Left lung (tissue), 10 donors: Measurements from ENCODE around the gene LDHB. TPM values are rescaled to one million over a fixed set of nuclear protein-coding genes. Genes with fewer than 3 reads are reported as not detected.
A peak's percentile ranks its signal among the peaks of the same experiment; 100 is the strongest.

Experiments used
- ATAC-seq: fragments of 200-7000 bp; cut with Tn5 transposase; one replicate; pipeline ENCODE4 v1.9.1; 2020; ENCODE audit warnings: moderate library complexity
- DNase-seq, 4 donors: peaks; one replicate each; pipeline ENCODE4 v3.0.0-alpha.2; 2013 to 2020
- H3K27ac ChIP-seq, 2 donors: fragments of 200-600 bp; sonication (generic) in 1 of 2; one replicate each; pipeline versions ENCODE4 v1.5.0 to v1.8.0; 2020 to 2021
- H3K27me3 ChIP-seq, 2 donors: fragments of 200-600 bp; sonication (generic) in 1 of 2; one replicate each; pipeline versions ENCODE4 v1.5.0 to v1.8.0; 2020 to 2021
- H3K36me3 ChIP-seq, 2 donors: fragments of 200-600 bp; sonication (generic) in 1 of 2; one replicate each; pipeline versions ENCODE4 v1.5.0 to v1.8.0; 2020 to 2021
- H3K4me1 ChIP-seq, 2 donors: fragments of 200-600 bp; one replicate each; pipeline ENCODE4 v1.8.0; 2021
- H3K4me3 ChIP-seq, 2 donors: fragments of 200-600 bp; sonication (generic) in 1 of 2; one replicate each; pipeline versions ENCODE4 v1.5.0 to v1.8.0; 2020 to 2021; ENCODE audit warnings: mild to moderate bottlenecking in 1 of 2
- H3K9me3 ChIP-seq, 2 donors: fragments of 200-600 bp; sonication (generic) in 1 of 2; one replicate each; pipeline versions ENCODE4 v1.5.0 to v1.8.0; 2020 to 2021
- intact Hi-C, 2 donors: fragments of 100-400 bp; cut with DNase I; formaldehyde crosslinking; loops; one replicate each; pipeline versions ENCODE4 v1.11.2 to v1.14.2; 2022
- polyA plus RNA-seq, 6 donors: library from polyadenylated mRNA; unstranded; fragments of 120-200 nt; gene quantifications; one replicate each; pipeline ENCODE4 v1.2.1, GENCODE V29; 2013; ENCODE audit not compliant: insufficient read length in 6 of 6
- total RNA-seq, 2 donors: library from RNA; stranded (reverse); fragmentation: NEBNext Ultra II Directional; extraction: Animal tissue kit (Norgen Biotek cat#: 25700); gene quantifications; one replicate each; pipeline ENCODE4 v1.2.1, GENCODE V29; 2021
- TF ChIP-seq, protein P1 (sequence below), 2 donors: fragments of 200-600 bp; sonication (generic) in 1 of 2; IDR thresholded peaks; one replicate each; pipeline versions ENCODE4 v1.5.0 to v1.8.0; 2021; ENCODE audit warnings: antibody characterized with exemption in 2 of 2
- donor health status: DM: no; HTN: yes; CAD: no.
- donor health status: DM: no; HTN: no; CAD: no.

The LDHB gene
- total and polyA plus RNA-seq, 8 donors = 512 to 1,016 (median 895) TPM

DNA sequence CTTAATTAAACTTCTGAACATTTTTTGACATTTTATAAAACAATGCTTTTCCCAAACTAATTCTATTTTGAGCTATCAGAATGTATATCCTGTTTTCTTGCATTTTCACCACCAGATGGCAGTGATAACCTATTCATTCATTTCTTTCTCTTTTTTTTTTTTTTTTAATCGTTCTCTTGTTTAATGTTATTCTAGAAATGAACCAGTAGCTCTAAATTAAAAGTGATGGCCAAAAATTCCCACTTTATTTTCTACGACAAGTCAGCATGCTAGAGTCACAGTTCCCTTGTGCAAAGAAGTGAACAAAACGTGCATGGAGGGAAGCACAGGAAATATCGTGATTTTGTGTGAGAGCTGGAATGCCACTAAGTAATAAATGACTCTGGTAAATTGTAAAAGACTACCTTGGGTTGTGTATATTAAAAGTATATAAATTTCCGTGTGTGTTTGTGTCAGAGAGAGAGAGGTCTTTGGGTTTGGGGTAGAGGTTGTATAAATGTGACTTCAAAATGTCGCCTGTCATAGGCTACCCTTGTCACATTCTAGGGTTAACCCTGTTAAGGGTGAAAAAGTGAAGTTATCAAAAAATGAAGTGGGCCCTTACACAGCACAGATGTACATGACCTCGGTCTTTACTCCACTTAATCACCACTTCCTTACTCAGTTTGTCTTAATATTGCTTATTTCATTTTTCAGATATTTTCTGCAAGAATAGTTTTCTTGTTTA, 40.4 kb upstream of the LDHB start:
- intact Hi-C loops = loop anchor here in 1 of 2 donors (10.0 kb wide), 1 partner anchor 297 kb away; no protein-coding TSS in a partner anchor
- Histone ChIP-seq H3K4me3 (no peak overlapping the region), H3K4me1 (no peaks in the 10 kb centered on the region), H3K9me3 (no peaks in the 10 kb centered on the region), H3K36me3 (no peaks in the 10 kb centered on the region), H3K27ac (no peak overlapping the region), H3K27me3 (no peaks in the 10 kb centered on the region)
- ATAC-seq (peak; percentile 75), DNase-seq (peak in 2 of 4 donors; percentile 48 to 67)
- TF ChIP-seq, protein P1, sequence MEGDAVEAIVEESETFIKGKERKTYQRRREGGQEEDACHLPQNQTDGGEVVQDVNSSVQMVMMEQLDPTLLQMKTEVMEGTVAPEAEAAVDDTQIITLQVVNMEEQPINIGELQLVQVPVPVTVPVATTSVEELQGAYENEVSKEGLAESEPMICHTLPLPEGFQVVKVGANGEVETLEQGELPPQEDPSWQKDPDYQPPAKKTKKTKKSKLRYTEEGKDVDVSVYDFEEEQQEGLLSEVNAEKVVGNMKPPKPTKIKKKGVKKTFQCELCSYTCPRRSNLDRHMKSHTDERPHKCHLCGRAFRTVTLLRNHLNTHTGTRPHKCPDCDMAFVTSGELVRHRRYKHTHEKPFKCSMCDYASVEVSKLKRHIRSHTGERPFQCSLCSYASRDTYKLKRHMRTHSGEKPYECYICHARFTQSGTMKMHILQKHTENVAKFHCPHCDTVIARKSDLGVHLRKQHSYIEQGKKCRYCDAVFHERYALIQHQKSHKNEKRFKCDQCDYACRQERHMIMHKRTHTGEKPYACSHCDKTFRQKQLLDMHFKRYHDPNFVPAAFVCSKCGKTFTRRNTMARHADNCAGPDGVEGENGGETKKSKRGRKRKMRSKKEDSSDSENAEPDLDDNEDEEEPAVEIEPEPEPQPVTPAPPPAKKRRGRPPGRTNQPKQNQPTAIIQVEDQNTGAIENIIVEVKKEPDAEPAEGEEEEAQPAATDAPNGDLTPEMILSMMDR (IDR thresholded peaks at IDR 0.05) = peak; percentile 51 to 57

DNA sequence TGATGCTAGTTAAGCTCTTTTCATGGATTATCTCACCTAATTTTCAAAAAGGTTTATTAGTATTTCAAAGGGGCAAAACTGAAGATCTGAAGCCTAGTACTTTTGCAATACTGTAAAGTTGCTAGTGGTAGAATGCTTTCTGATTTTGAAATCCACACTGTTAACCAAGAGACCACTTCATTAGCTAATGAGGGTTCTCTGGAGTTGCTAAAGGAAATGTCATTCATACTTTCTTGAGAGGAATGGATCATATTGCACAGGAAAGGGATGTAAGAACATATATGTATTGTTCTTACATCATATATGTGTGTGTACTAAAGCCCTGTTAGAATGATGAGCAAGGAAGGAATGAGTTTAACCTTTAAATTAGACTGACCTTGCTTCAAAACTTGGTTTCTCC, 39.0 kb upstream of the LDHB start:
- ATAC-seq = peak; percentile 59
- DNase-seq = no peak
- no peaks in the 10 kb centered on the region for H3K9me3 ChIP-seq
- TF ChIP-seq, protein P1 (IDR thresholded peaks at IDR 0.05) = no peak
- intact Hi-C loops = loop anchor here in 1 of 2 donors (10.0 kb wide), 1 partner anchor 298 kb away; no protein-coding TSS in a partner anchor
- H3K27me3 ChIP-seq = no peaks in the 10 kb centered on the region
- H3K36me3 ChIP-seq = no peaks in the 10 kb centered on the region
- H3K4me3 ChIP-seq = no peak overlapping the region
- H3K4me1 ChIP-seq = no peaks in the 10 kb centered on the region
- H3K27ac ChIP-seq = no peak overlapping the region

DNA sequence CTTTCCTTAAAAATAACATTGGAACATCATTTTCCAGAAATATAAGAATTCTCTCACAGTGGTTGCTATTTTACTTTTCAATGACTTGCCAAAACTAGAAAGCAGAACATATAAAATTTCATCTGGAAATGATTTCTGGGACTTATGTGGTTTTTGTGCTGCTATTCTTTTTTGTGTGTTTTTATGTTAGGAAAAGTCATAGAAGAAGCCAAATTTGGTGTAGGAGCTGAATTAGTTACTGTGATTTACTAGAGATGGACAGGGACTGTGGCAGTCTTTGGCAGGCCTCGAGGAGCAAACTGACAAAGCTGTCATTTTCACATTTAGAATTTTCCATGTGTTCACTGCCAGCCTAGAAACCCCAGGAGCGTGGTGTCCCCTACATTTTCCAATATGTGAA, 38.3 kb upstream of the LDHB start:
- H3K4me1 ChIP-seq = no peaks in the 10 kb centered on the region
- H3K4me3 ChIP-seq = no peak overlapping the region
- intact Hi-C loops = loop anchor here in 1 of 2 donors (10.0 kb wide), 1 partner anchor 299 kb away; no protein-coding TSS in a partner anchor
- TF ChIP-seq, protein P1 (IDR thresholded peaks at IDR 0.05) = no peak
- no peaks in the 10 kb centered on the region for H3K27me3 ChIP-seq
- H3K9me3 ChIP-seq = no peaks in the 10 kb centered on the region
- ATAC-seq = no peak
- no peak overlapping the region for H3K27ac ChIP-seq
- no peak for DNase-seq
- H3K36me3 ChIP-seq = no peaks in the 10 kb centered on the region

DNA sequence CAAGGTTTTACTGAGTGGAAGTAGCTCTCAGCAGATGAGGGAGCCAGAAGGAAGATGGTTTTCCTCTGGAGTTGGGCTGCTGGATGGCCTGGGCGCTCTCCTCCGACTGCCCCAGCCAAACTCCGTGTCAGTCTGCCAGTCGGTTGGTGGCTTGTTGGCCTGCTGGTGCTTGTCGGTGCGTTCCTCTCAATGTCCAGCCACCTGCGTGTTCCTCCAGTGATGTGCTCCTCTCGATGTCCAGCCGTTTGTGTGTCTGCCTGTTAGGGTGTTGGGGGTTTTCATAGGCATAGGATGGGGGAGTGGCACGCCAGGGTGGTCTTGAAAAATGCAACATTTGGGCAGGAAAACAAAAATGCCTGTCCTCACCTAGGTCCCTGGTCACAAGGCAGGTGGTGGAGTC, 37.0 kb upstream of the LDHB start:
- H3K27ac ChIP-seq = no peak overlapping the region
- H3K36me3 ChIP-seq = no peaks in the 10 kb centered on the region
- no peak for DNase-seq
- no peak for ATAC-seq
- no peaks in the 10 kb centered on the region for H3K27me3 ChIP-seq
- TF ChIP-seq, protein P1 (IDR thresholded peaks at IDR 0.05) = no peak
- H3K4me1 ChIP-seq = no peaks in the 10 kb centered on the region
- peaks cover 0 to 2% of the 10 kb centered on the region in 2 donors for H3K9me3 ChIP-seq
- H3K4me3 ChIP-seq = no peak overlapping the region
- intact Hi-C loops = loop anchor here in 1 of 2 donors (10.0 kb wide), 1 partner anchor 300 kb away; no protein-coding TSS in a partner anchor

DNA sequence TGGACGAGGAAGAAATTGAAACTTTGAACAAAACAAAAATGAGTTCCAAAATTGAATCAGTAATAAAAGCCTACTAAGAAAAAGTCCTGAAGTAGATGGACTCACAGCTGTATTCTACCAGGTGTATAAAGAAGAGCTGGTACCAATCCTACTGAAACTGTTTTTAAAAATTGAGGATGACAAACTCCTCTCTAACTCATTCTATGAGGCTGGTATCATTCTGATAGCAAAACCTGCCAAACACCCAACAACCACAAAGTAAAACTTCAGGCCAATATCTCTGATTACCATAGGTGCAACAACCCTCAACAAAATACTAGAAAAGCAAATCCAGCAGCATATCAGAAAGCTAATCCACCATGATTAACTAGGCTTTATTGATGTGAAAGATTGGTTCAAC, 33.9 kb upstream of the LDHB start:
- intact Hi-C loops = loop anchor here in 1 of 2 donors (10.0 kb wide), 1 partner anchor 303 kb away; no protein-coding TSS in a partner anchor
- Histone ChIP-seq H3K36me3 (no peaks in the 10 kb centered on the region), H3K4me1 (no peaks in the 10 kb centered on the region), H3K9me3 (peaks cover 0 to 13% of the 10 kb centered on the region in 2 donors), H3K27ac (no peak overlapping the region), H3K4me3 (no peak overlapping the region), H3K27me3 (no peaks in the 10 kb centered on the region)
- TF ChIP-seq, protein P1 (IDR thresholded peaks at IDR 0.05) = no peak
- no peak for ATAC-seq
- DNase-seq = no peak
